ENCODE data around the gene DNMT3B. TPM values are rescaled to one million over a fixed set of nuclear protein-coding genes. Genes with fewer than 3 reads are reported as not detected.

Gene DNMT3B
- total and polyA plus RNA-seq, 2 donors (not counting 1 experiment from before 2014, with no cell fraction given), result 0.15 to 0.47 TPM

DNA sequence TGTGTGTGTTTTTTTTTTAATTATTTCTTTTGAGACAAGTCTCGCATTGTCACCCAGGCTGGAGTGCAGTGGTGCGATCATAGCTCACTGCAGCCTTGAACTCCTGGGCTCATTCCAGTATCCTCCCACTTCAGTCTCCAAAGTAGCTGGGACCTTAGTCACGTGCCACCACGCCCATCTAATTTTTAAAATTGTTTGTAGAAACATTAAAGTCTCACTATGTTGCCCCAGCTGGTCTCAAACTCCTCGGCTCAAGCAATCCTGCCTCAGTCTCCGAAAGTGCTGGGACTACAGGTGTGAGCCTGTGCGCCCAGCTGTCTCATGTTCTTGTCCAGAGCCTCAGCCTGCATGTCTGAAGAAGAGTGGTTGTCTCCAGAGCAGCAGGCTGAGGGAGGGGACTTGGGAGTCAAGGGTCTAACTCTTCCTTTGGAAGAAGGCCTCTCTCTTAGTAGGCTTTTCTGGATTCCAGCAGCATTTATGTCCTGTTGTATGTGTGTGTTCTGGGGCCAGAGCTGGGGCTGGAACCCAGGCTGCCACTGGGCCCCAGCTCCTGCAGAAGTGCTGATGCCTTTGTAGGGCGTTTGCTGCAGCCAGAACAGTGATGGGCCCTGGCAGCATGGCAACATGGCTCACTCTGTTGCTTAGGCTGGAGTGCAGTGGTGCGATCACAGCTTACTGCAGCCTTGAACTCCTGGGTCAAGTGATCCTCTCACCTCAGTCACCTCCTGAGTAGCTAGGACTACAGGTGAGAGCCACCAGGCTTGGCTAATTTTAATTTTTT is 5.4 kb downstream of the DNMT3B start:
- no peak overlapping the region for H3K4me3 Mint-ChIP-seq
- ChIA-PET CTCF (interaction anchor here (2.6 kb wide), 1 partner anchor 11 kb away, joined by 14 read pairs; no protein-coding TSS in a partner anchor), POLR2A (no interaction called here)
- Histone ChIP-seq H4K20me1 (ENCODE audit: control insufficient read depth, insufficient read depth, low read length, poor library complexity, severe bottlenecking) (no peaks in the 10 kb centered on the region), H3K4me3 (ENCODE audit: control extremely low read depth in 1 of 5, extremely low read depth in 1 of 5, insufficient read depth in 1 of 5, low read depth in 2 of 5, low read length in 4 of 5) (no peak overlapping the region), H3K36me3 (replicated peaks in 1 of 2; ENCODE audit: control extremely low read depth in 1 of 2, control insufficient read depth in 1 of 2, extremely low read depth in 1 of 2, insufficient read depth in 2 of 2, low read length in 1 of 2) (no peaks in the 10 kb centered on the region), H3K9me3 (ENCODE audit: control extremely low read depth in 1 of 3, control insufficient read depth in 2 of 3, insufficient read depth in 1 of 3, low read length in 2 of 3) (no peaks in the 10 kb centered on the region), H3K9ac (ENCODE audit: low read length) (no peak overlapping the region), H3K4me1 (ENCODE audit: control insufficient read depth in 2 of 2, insufficient read depth in 2 of 2, low read length in 2 of 2) (peaks cover 12 to 15% of the 10 kb centered on the region in 2 donors), H3K27me3 (replicated peaks in 1 of 4; ENCODE audit: control extremely low read depth in 1 of 4, control insufficient read depth in 3 of 4, insufficient read depth in 4 of 4, low read length in 3 of 4) (peaks cover 0 to 13% (median 5%) of the 10 kb centered on the region in 4 experiments), H3K4me2 (replicated peaks; ENCODE audit: low read depth, low read length, poor library complexity, severe bottlenecking) (no peak overlapping the region), H3K79me2 (ENCODE audit: control insufficient read depth, insufficient read depth, low read length) (no peaks in the 10 kb centered on the region), H3K27ac (ENCODE audit: low read length in 2 of 2) (no peak overlapping the region), H2AFZ (ENCODE audit: insufficient read depth, low read depth, low read length, poor library complexity, severe bottlenecking) (no peak overlapping the region)
- no peaks in the 10 kb centered on the region for H3K9me3 Mint-ChIP-seq (ENCODE audit: insufficient read depth)
- H3K4me1 Mint-ChIP-seq, result peaks cover 17% of the 10 kb centered on the region
- no peak overlapping the region for H3K27ac Mint-ChIP-seq
- intact Hi-C loops (cut with micrococcal nuclease), result loop anchor here (10.0 kb wide), 1 partner anchor 283 kb away; no protein-coding TSS in a partner anchor
- TF ChIP-seq, protein P1, sequence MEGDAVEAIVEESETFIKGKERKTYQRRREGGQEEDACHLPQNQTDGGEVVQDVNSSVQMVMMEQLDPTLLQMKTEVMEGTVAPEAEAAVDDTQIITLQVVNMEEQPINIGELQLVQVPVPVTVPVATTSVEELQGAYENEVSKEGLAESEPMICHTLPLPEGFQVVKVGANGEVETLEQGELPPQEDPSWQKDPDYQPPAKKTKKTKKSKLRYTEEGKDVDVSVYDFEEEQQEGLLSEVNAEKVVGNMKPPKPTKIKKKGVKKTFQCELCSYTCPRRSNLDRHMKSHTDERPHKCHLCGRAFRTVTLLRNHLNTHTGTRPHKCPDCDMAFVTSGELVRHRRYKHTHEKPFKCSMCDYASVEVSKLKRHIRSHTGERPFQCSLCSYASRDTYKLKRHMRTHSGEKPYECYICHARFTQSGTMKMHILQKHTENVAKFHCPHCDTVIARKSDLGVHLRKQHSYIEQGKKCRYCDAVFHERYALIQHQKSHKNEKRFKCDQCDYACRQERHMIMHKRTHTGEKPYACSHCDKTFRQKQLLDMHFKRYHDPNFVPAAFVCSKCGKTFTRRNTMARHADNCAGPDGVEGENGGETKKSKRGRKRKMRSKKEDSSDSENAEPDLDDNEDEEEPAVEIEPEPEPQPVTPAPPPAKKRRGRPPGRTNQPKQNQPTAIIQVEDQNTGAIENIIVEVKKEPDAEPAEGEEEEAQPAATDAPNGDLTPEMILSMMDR (IDR thresholded peaks at IDR 0.05), result no peak
- TF ChIP-seq EZH2 (IDR thresholded peaks at IDR 0.05; ENCODE audit: borderline replicate concordance, insufficient read depth, low read depth, low read length, poor library complexity, severe bottlenecking), result no peak
- ATAC-seq (ENCODE audit: low read depth) (no peak), DNase-seq (no peak)
- 94% methylated on average over 7 of the region's 9 CpGs for whole genome bisulfite sequencing (ENCODE audit: insufficient coverage)
- H3K27me3 Mint-ChIP-seq, result no peaks in the 10 kb centered on the region

DNA sequence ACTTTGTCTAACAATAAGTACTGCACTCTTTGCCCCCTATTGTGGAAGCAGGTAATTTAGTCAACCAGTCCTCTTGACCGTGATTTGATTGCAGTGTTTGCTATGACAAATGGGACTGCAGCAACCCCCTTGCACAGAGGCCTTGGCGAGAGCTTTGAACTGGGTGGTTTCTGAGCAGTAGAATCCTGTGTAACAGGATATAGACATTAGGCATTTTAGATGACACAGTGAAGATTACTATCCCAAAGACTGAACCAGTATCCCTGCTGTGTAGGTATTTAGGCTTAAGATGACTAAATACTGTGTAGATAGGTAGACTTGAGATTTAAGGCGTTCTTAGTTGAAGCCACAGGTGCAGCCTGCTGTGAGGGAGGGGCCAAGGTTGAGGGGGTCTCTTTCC is 9.9 kb downstream of the DNMT3B start:
- Histone ChIP-seq H3K79me2 (ENCODE audit: control insufficient read depth, insufficient read depth, low read length) (no peaks in the 10 kb centered on the region), H3K4me1 (ENCODE audit: control insufficient read depth in 2 of 2, insufficient read depth in 2 of 2, low read length in 2 of 2) (no peaks in the 10 kb centered on the region), H3K4me3 (ENCODE audit: control extremely low read depth in 1 of 5, extremely low read depth in 1 of 5, insufficient read depth in 1 of 5, low read depth in 2 of 5, low read length in 4 of 5) (no peak overlapping the region), H4K20me1 (ENCODE audit: control insufficient read depth, insufficient read depth, low read length, poor library complexity, severe bottlenecking) (no peaks in the 10 kb centered on the region), H3K36me3 (replicated peaks in 1 of 2; ENCODE audit: control extremely low read depth in 1 of 2, control insufficient read depth in 1 of 2, extremely low read depth in 1 of 2, insufficient read depth in 2 of 2, low read length in 1 of 2) (no peaks in the 10 kb centered on the region), H3K27me3 (replicated peaks in 1 of 4; ENCODE audit: control extremely low read depth in 1 of 4, control insufficient read depth in 3 of 4, insufficient read depth in 4 of 4, low read length in 3 of 4) (no peaks in the 10 kb centered on the region), H3K4me2 (replicated peaks; ENCODE audit: low read depth, low read length, poor library complexity, severe bottlenecking) (no peak overlapping the region), H3K27ac (ENCODE audit: low read length in 2 of 2) (no peak overlapping the region), H3K9ac (ENCODE audit: low read length) (no peak overlapping the region), H3K9me3 (ENCODE audit: control extremely low read depth in 1 of 3, control insufficient read depth in 2 of 3, insufficient read depth in 1 of 3, low read length in 2 of 3) (no peaks in the 10 kb centered on the region), H2AFZ (ENCODE audit: insufficient read depth, low read depth, low read length, poor library complexity, severe bottlenecking) (no peak overlapping the region)
- TF ChIP-seq EZH2 (IDR thresholded peaks at IDR 0.05; ENCODE audit: borderline replicate concordance, insufficient read depth, low read depth, low read length, poor library complexity, severe bottlenecking), result no peak
- TF ChIP-seq, protein P1 (IDR thresholded peaks at IDR 0.05), result no peak
- Mint-ChIP-seq H3K4me3 (no peak overlapping the region), H3K4me1 (no peaks in the 10 kb centered on the region), H3K27me3 (no peaks in the 10 kb centered on the region), H3K27ac (no peak overlapping the region), H3K9me3 (ENCODE audit: insufficient read depth) (no peaks in the 10 kb centered on the region)
- POLR2A ChIA-PET, result no interaction called here
- intact Hi-C loops (cut with micrococcal nuclease), result no loop called here
- DNase-seq, result no peak
- CTCF ChIA-PET, result no interaction called here
- ATAC-seq (ENCODE audit: low read depth), result no peak
- 87% methylated on average over 3 of the region's 3 CpGs for WGBS (ENCODE audit: insufficient coverage)
